H1 (cell line): Measurements from ENCODE around the gene PTGFR. TPM values are rescaled to one million over a fixed set of nuclear protein-coding genes. Genes with fewer than 3 reads are reported as not detected.

Source experiments
- CTCF ChIA-PET: fragments of 300-600 bp; sonication (Branson Sonifier 250); formaldehyde crosslinking; loops from one replicate; lab custom pipeline; 2021; ENCODE audit not compliant: partially characterized antibody; lab: Charles Lee
- POLR2A ChIA-PET: fragments of 300-600 bp; sonication (Branson Sonifier 250); formaldehyde crosslinking; loops from one replicate; lab custom pipeline; 2021; ENCODE audit warnings: inconsistent platforms; ENCODE audit not compliant: partially characterized antibody; lab: Charles Lee
- DNase-seq, 2 experiments: peaks; one replicate each; pipeline versions ENCODE4 v3.0.0 to v3.0.0-alpha.2; 2010 to 2022; ENCODE audit warnings: low spot score in 2 of 2, low read depth in 1 of 2, mixed read lengths in 1 of 2
- FAIRE-seq: peaks from 2 replicates; lab custom pipeline; 2011; peaks lifted over from hg19 to GRCh38; lab: Jason Lieb, UNC
- H2AFZ ChIP-seq: 2 replicates; pipeline ENCODE4 v1.8.1; 2012; ENCODE audit warnings: low read length, inconsistent platforms
- H2AK5ac ChIP-seq: 2 replicates; pipeline ENCODE4 v1.6.1; 2013; ENCODE audit warnings: low read depth, low read length
- H2BK120ac ChIP-seq: replicated peaks from 2 replicates; pipeline ENCODE3; 2013; ENCODE audit warnings: low read depth, low read length, inconsistent platforms
- H2BK12ac ChIP-seq: 2 replicates; pipeline ENCODE4 v1.6.1; 2013; ENCODE audit warnings: low read depth, low read length
- H2BK15ac ChIP-seq: 2 replicates; pipeline ENCODE4 v1.6.1; 2013; ENCODE audit warnings: low read length
- H2BK20ac ChIP-seq: 2 replicates; pipeline ENCODE4 v1.6.1; 2013; ENCODE audit warnings: low read length
- H2BK5ac ChIP-seq: 2 replicates; pipeline ENCODE4 v1.6.1; 2013; ENCODE audit warnings: low read depth, low read length
- H3K14ac ChIP-seq: 2 replicates; pipeline ENCODE4 v1.6.1; 2013; ENCODE audit warnings: inconsistent platforms; ENCODE audit not compliant: insufficient read length
- H3K18ac ChIP-seq: 2 replicates; pipeline ENCODE4 v1.6.1; 2013; ENCODE audit warnings: low read length; ENCODE audit errors: extremely low read depth
- H3K23ac ChIP-seq: 2 replicates; pipeline ENCODE4 v1.6.1; 2013; ENCODE audit warnings: inconsistent platforms; ENCODE audit not compliant: insufficient read length
- H3K23me2 ChIP-seq: 2 replicates; pipeline ENCODE4 v1.6.1; 2013; ENCODE audit warnings: low read depth, low read length
- H3K27ac ChIP-seq: 2 replicates; pipeline ENCODE4 v1.6.1; 2011; ENCODE audit warnings: low read depth, low read length, inconsistent platforms
- H3K27me3 ChIP-seq, 4 experiments: replicated peaks in 1 of 4; 1 replicate in 1 of 4; 2 replicates in 3 of 4; pipeline versions ENCODE4 v1.6.1 to v1.8.1; 2011 to 2013; ENCODE audit warnings: low read length in 3 of 4, mild to moderate bottlenecking in 3 of 4, inconsistent platforms in 2 of 4, mixed read lengths in 2 of 4, moderate library complexity in 1 of 4; ENCODE audit not compliant: control insufficient read depth in 3 of 4, insufficient read depth in 3 of 4; ENCODE audit errors: extremely low read depth in 1 of 4
- H3K36me3 ChIP-seq, 4 experiments: 2 replicates each; pipeline versions ENCODE4 v1.6.1 to v1.8.1; 2011 to 2013; ENCODE audit warnings: mild to moderate bottlenecking in 4 of 4, low read length in 3 of 4, moderate library complexity in 2 of 4, control low read depth in 1 of 4, inconsistent platforms in 1 of 4; ENCODE audit not compliant: insufficient read depth in 4 of 4, control insufficient read depth in 2 of 4
- H3K4ac ChIP-seq: replicated peaks from 2 replicates; pipeline ENCODE3; 2013; ENCODE audit warnings: low read length, low read depth, mixed read lengths, inconsistent platforms; ENCODE audit not compliant: insufficient read length
- H3K4me1 ChIP-seq, 4 experiments: replicated peaks in 1 of 4; 1 replicate in 1 of 4; 2 replicates in 3 of 4; pipeline versions ENCODE4 v1.6.1 to v1.8.1; 2011 to 2013; ENCODE audit warnings: low read length in 3 of 4, inconsistent platforms in 2 of 4, mixed read lengths in 1 of 4; ENCODE audit not compliant: insufficient read depth in 4 of 4, control insufficient read depth in 3 of 4
- H3K4me2 ChIP-seq, 2 experiments: 2 replicates each; pipeline versions ENCODE4 v1.6.1 to v1.8.1; 2011 to 2013; ENCODE audit warnings: low read depth in 2 of 2, low read length in 2 of 2, control low read depth in 1 of 2, inconsistent platforms in 1 of 2, mild to moderate bottlenecking in 1 of 2; ENCODE audit not compliant: insufficient read depth in 1 of 2
- H3K4me3 ChIP-seq, 4 experiments: fragments of 200-600, 300-600 bp in 1 of 4; sonication (generic), shearing (Covaris generic), sonication (Bioruptor Twin) in 1 of 4; 2 replicates each; pipeline versions ENCODE4 v1.5.1 to v1.8.1; 2011 to 2016; ENCODE audit warnings: low read length in 4 of 4, low read depth in 3 of 4, control low read depth in 2 of 4, inconsistent platforms in 2 of 4, mild to moderate bottlenecking in 2 of 4, mixed read lengths in 1 of 4, moderate library complexity in 1 of 4; ENCODE audit not compliant: insufficient read depth in 2 of 4; ENCODE audit errors: extremely low read depth in 1 of 4
- H3K56ac ChIP-seq: replicated peaks from 2 replicates; pipeline ENCODE3; 2013; ENCODE audit warnings: low read depth, mild to moderate bottlenecking, mixed read lengths, low read length, inconsistent platforms; ENCODE audit not compliant: insufficient read length
- H3K79me1 ChIP-seq: 2 replicates; pipeline ENCODE4 v1.6.1; 2013; ENCODE audit warnings: low read depth, low read length, control low read depth
- H3K79me2 ChIP-seq, 2 experiments: 2 replicates each; pipeline versions ENCODE4 v1.6.1 to v1.8.1; 2012 to 2013; ENCODE audit warnings: low read length in 2 of 2, mild to moderate bottlenecking in 2 of 2, inconsistent platforms in 1 of 2; ENCODE audit not compliant: insufficient read depth in 2 of 2, control insufficient read depth in 1 of 2
- H3K9ac ChIP-seq, 4 experiments: replicated peaks in 1 of 4; 1 replicate in 1 of 4; 2 replicates in 3 of 4; pipeline versions ENCODE4 v1.6.1 to v1.8.1; 2011 to 2013; ENCODE audit warnings: low read depth in 3 of 4, low read length in 3 of 4, control low read depth in 2 of 4, mild to moderate bottlenecking in 2 of 4, moderate library complexity in 2 of 4, inconsistent platforms in 1 of 4; ENCODE audit errors: extremely low read depth in 1 of 4
- H3K9me3 ChIP-seq, 2 experiments: 2 replicates each; pipeline versions ENCODE4 v1.6.1 to v1.8.1; 2012 to 2013; ENCODE audit warnings: mild to moderate bottlenecking in 2 of 2, moderate library complexity in 2 of 2, control low read depth in 1 of 2, inconsistent platforms in 1 of 2, low read depth in 1 of 2, low read length in 1 of 2, mixed read lengths in 1 of 2; ENCODE audit not compliant: insufficient read depth in 2 of 2
- H4K20me1 ChIP-seq, 2 experiments: replicated peaks in 1 of 2; 2 replicates each; pipeline versions ENCODE3 to v1.8.1; 2011 to 2013; ENCODE audit warnings: inconsistent platforms in 2 of 2, low read length in 2 of 2, mild to moderate bottlenecking in 1 of 2; ENCODE audit not compliant: insufficient read depth in 2 of 2, control insufficient read depth in 1 of 2
- H4K5ac ChIP-seq: 2 replicates; pipeline ENCODE4 v1.6.1; 2013; ENCODE audit warnings: low read length, low read depth, mixed read lengths, inconsistent platforms; ENCODE audit not compliant: insufficient read length
- H4K8ac ChIP-seq: 2 replicates; pipeline ENCODE4 v1.8.0; 2013; ENCODE audit warnings: mild to moderate bottlenecking, moderate library complexity, low read length, inconsistent platforms; ENCODE audit not compliant: insufficient read depth; ENCODE audit errors: extremely low read depth
- H4K91ac ChIP-seq: replicated peaks from 2 replicates; pipeline ENCODE3; 2013; ENCODE audit warnings: low read length, mixed read lengths, inconsistent platforms; ENCODE audit not compliant: insufficient read length
- USF2 ChIP-seq: IDR thresholded peaks from 2 replicates; pipeline ENCODE4 v1.6.1; 2011; ENCODE audit warnings: low read length, improper control_type of control experiment
- WGBS, 2 experiments: shearing (Covaris generic) in 1 of 2; methylation state at CpG; one replicate each; pipeline versions ENCODE4 v1.1.6 to v1.1.7; 2013 to 2015; ENCODE audit warnings: low lambda C conversion rate in 2 of 2, mixed read lengths in 2 of 2, inconsistent platforms in 1 of 2, low coverage in 1 of 2, missing lambda C conversion rate in 1 of 2; ENCODE audit not compliant: insufficient replicate concordance in 2 of 2, insufficient coverage in 1 of 2, insufficient read length in 1 of 2; ENCODE audit errors: extremely low coverage in 1 of 2, missing lambda C conversion rate in 1 of 2; 5-methylcytosine and 5-hydroxymethylcytosine counted together
- polyA plus RNA-seq, 7 experiments: library from polyadenylated mRNA; depleted of rRNA in 3 of 7; stranded (reverse) in 5 of 7; unstranded in 2 of 7; fragments of >200 nt in 5 of 7; fragments of 200-250 nt in 2 of 7; gene quantifications; 1 replicate in 5 of 7; 2 replicates in 1 of 7; 4 replicates in 1 of 7; pipeline versions ENCODE4 v1.2.1 to v1.2.3, GENCODE V29; 2011 to 2013; ENCODE audit warnings: missing spikeins in 2 of 7, mixed read lengths in 2 of 7
- total RNA-seq: library from RNA; stranded (reverse); fragmentation: NEBNext Ultra II Directional; extraction: Animal tissue kit (Norgen Biotek cat#: 25700); gene quantifications from 2 replicates; pipeline ENCODE4 v1.2.1, GENCODE V29; 2021
- TF ChIP-seq, protein P1 (sequence below): IDR thresholded peaks from 2 replicates; pipeline ENCODE4 v1.6.1; 2011; ENCODE audit warnings: low read depth, mild to moderate bottlenecking, low read length; ENCODE audit not compliant: insufficient read depth

PTGFR gene
- total and polyA plus RNA-seq, 2 of the 8 experiments (the other 6 are each of a cell fraction or from before 2014, with no cell fraction given), result 0.02 TPM; not detected in 1

DNA sequence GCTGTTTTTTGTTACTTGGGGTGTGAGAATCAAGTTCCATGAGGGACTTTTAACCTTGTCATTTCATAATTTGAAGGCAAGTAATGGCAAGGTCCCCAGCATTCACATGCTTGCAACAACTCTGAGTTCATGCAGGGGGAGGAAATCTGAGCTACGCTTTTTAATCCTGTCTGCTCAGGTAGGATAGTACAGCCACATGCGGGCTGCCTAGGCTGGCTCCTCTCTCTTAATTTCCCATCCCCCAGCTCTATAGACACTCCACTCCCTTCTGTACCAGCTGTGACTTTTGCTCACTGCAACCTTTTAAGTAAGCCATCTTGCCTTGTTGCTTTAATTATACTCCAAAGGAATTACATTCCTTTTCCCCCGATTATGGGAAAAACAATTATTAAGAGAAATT lies 30.1 kb downstream of the PTGFR start:
- Histone ChIP-seq H3K9ac (no peak overlapping the region), H3K79me1 (no peaks in the 10 kb centered on the region), H3K14ac (no peak overlapping the region), H3K4ac (no peak overlapping the region), H2BK5ac (no peak overlapping the region), H3K27ac (no peak overlapping the region), H4K91ac (no peak overlapping the region), H3K79me2 (no peaks in the 10 kb centered on the region), H4K8ac (no peak overlapping the region), H2BK12ac (no peak overlapping the region), H2BK20ac (no peak overlapping the region), H3K4me2 (no peak overlapping the region), H2BK15ac (no peak overlapping the region), H3K56ac (no peak overlapping the region), H2AFZ (0 out of 2 replicates have a peak overlapping the region, but pooled peaks have one; percentile 15), H3K4me3 (no peak overlapping the region), H4K20me1 (no peaks in the 10 kb centered on the region), H3K36me3 (no peaks in the 10 kb centered on the region), H4K5ac (no peak overlapping the region), H3K27me3 (no peaks in the 10 kb centered on the region)
- CTCF ChIA-PET, result interaction anchor here (1.0 to 1.5 kb wide), 2 partner anchors 51 to 90 kb away, joined by 3 to 4 read pairs; no protein-coding TSS in a partner anchor
- DNase-seq (no peak), FAIRE-seq (no peak)
- 92% methylated on average over 3 of the region's 3 CpGs; no CpG with 5 or more reads in 1 of the 2 experiments for WGBS, 2 experiments
- TF ChIP-seq, protein P1, sequence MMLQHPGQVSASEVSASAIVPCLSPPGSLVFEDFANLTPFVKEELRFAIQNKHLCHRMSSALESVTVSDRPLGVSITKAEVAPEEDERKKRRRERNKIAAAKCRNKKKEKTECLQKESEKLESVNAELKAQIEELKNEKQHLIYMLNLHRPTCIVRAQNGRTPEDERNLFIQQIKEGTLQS, result no peak
- TF ChIP-seq USF2, result no peak
- TF ChIP-seq, all 59 proteins: peak for 0
- no peak overlapping the region for H3K23ac ChIP-seq
- H3K18ac ChIP-seq, result no peak overlapping the region
- H3K4me1 ChIP-seq, result no peaks in the 10 kb centered on the region
- H3K23me2 ChIP-seq, result no peaks in the 10 kb centered on the region
- POLR2A ChIA-PET, result no interaction called here
- H3K9me3 ChIP-seq, result no peaks in the 10 kb centered on the region
- H2BK120ac ChIP-seq, result no peak overlapping the region
- no peak overlapping the region for H2AK5ac ChIP-seq
